SJCRH30 (cell line): ENCODE results near the gene PKD2. TPM values are rescaled to one million over a fixed set of nuclear protein-coding genes. Genes with fewer than 3 reads are reported as not detected.
"Not testable (repeated sequence)": the region's sequence is repeated elsewhere in the genome, so short reads cannot be mapped to it uniquely, and the experiment has no call there.

Source experiments
- DNase-seq, 2 experiments: peaks; one replicate each; pipeline ENCODE4 v3.0.0-alpha.2; 2015 to 2020
- H3K27ac ChIP-seq: fragments of 250-450 bp; sonication (Bioruptor Pico); 2 replicates; pipeline ENCODE4 v1.5.1; 2020; ENCODE audit warnings: mild to moderate bottlenecking, moderate library complexity
- H3K27me3 ChIP-seq: fragments of 250-450 bp; sonication (Bioruptor Pico); 2 replicates; pipeline ENCODE4 v1.5.1; 2020; ENCODE audit warnings: mild to moderate bottlenecking, moderate library complexity
- H3K36me3 ChIP-seq: fragments of 250-450 bp; sonication (Bioruptor Pico); 2 replicates; pipeline ENCODE4 v1.5.1; 2020; ENCODE audit warnings: mild to moderate bottlenecking, moderate library complexity
- H3K4me1 ChIP-seq: fragments of 250-450 bp; sonication (Bioruptor Pico); 2 replicates; pipeline ENCODE4 v1.5.1; 2020; ENCODE audit warnings: mild to moderate bottlenecking, moderate library complexity
- H3K4me3 ChIP-seq: fragments of 250-450 bp; sonication (Bioruptor Pico); 2 replicates; pipeline ENCODE4 v1.5.1; 2020; ENCODE audit warnings: mild to moderate bottlenecking, moderate library complexity
- H3K9me3 ChIP-seq: fragments of 250-450 bp; sonication (Bioruptor Pico); replicated peaks from 2 replicates; pipeline ENCODE4 v1.5.1; 2020; ENCODE audit warnings: mild to moderate bottlenecking, moderate library complexity
- total RNA-seq: library from RNA; depleted of rRNA; stranded (reverse); fragments of >200 nt; shearing (Covaris generic); gene quantifications from 2 replicates; pipeline ENCODE4 v1.2.3, GENCODE V29; 2014

The PKD2 gene
- total RNA-seq, 1 experiment from 2014 or later: 34.2 TPM

- Histone ChIP-seq H3K36me3 (peaks cover 69% of the 10 kb centered on the region), H3K4me1 (peaks cover 30% of the 10 kb centered on the region), H3K9me3 (peaks cover 19% of the 10 kb centered on the region)
- DNase-seq, H3K27me3 ChIP-seq, H3K4me3 ChIP-seq, H3K27ac ChIP-seq: not testable (repeated sequence)
Observed at GRCh38 chr4:88025868-88026661, 18.6 kb downstream of the PKD2 start.

GRCh38 chr4:88027611-88028608, 20.5 kb downstream of the PKD2 start:
- DNase-seq: peak; percentile 77 to 95
- Histone ChIP-seq H3K4me3 (peak overlapping the region; percentile 3), H3K9me3 (peaks cover 19% of the 10 kb centered on the region), H3K36me3 (peaks cover 60% of the 10 kb centered on the region), H3K4me1 (peaks cover 30% of the 10 kb centered on the region), H3K27me3 (no peaks in the 10 kb centered on the region), H3K27ac (peak overlapping the region; percentile 95)

GRCh38 chr4:88028946-88029345, 21.5 kb downstream of the PKD2 start:
- no peaks in the 10 kb centered on the region for H3K27me3 ChIP-seq
- no peak overlapping the region for H3K4me3 ChIP-seq
- H3K9me3 ChIP-seq: peaks cover 19% of the 10 kb centered on the region
- H3K27ac ChIP-seq: peak overlapping the region; percentile 95
- DNase-seq: peak in 1 of 2 experiments; percentile 31
- peaks cover 54% of the 10 kb centered on the region for H3K36me3 ChIP-seq
- peaks cover 30% of the 10 kb centered on the region for H3K4me1 ChIP-seq

GRCh38 chr4:88029556-88029955, 22.1 kb downstream of the PKD2 start:
- H3K27me3 ChIP-seq: no peaks in the 10 kb centered on the region
- no peak overlapping the region for H3K4me3 ChIP-seq
- DNase-seq: no peak
- peaks cover 52% of the 10 kb centered on the region for H3K36me3 ChIP-seq
- peak overlapping the region; percentile 95 for H3K27ac ChIP-seq
- H3K4me1 ChIP-seq: peaks cover 30% of the 10 kb centered on the region
- peaks cover 19% of the 10 kb centered on the region for H3K9me3 ChIP-seq

- H3K27ac ChIP-seq: no peak overlapping the region
- H3K36me3 ChIP-seq: peaks cover 50% of the 10 kb centered on the region
- peaks cover 13% of the 10 kb centered on the region for H3K9me3 ChIP-seq
- no peak for DNase-seq
- H3K27me3 ChIP-seq: no peaks in the 10 kb centered on the region
- H3K4me1 ChIP-seq: peaks cover 30% of the 10 kb centered on the region
- H3K4me3 ChIP-seq: no peak overlapping the region
Observed at GRCh38 chr4:88030565-88031310, 23.3 kb downstream of the PKD2 start.

- H3K36me3 ChIP-seq: peaks cover 61% of the 10 kb centered on the region
Observed at GRCh38 chr4:88033309-88033708, 25.9 kb downstream of the PKD2 start.

GRCh38 chr4:88035292-88035691, 27.9 kb downstream of the PKD2 start:
- Histone ChIP-seq H3K9me3 (no peaks in the 10 kb centered on the region), H3K36me3 (peaks cover 71% of the 10 kb centered on the region), H3K27me3 (no peaks in the 10 kb centered on the region), H3K4me3 (no peak overlapping the region), H3K4me1 (no peaks in the 10 kb centered on the region), H3K27ac (no peak overlapping the region)
- DNase-seq: no peak

More at GRCh38 chr4:88033309-88033708, 25.9 kb downstream of the PKD2 start:
- Histone ChIP-seq H3K9me3 (no peaks in the 10 kb centered on the region), H3K4me1 (peaks cover 13% of the 10 kb centered on the region), H3K27ac (no peak overlapping the region), H3K27me3 (no peaks in the 10 kb centered on the region), H3K4me3 (no peak overlapping the region)
- peak; percentile 52 to 83 for DNase-seq

- Histone ChIP-seq H3K4me3 (no peak overlapping the region), H3K27ac (no peak overlapping the region), H3K4me1 (peaks cover 2% of the 10 kb centered on the region), H3K36me3 (peaks cover 77% of the 10 kb centered on the region), H3K9me3 (no peaks in the 10 kb centered on the region), H3K27me3 (no peaks in the 10 kb centered on the region)
- DNase-seq: no peak
Observed at GRCh38 chr4:88037447-88037846, 30.0 kb downstream of the PKD2 start.

GRCh38 chr4:88037936-88038335, 30.5 kb downstream of the PKD2 start:
- no peak overlapping the region for H3K4me3 ChIP-seq
- peaks cover 76% of the 10 kb centered on the region for H3K36me3 ChIP-seq
- peaks cover 6% of the 10 kb centered on the region for H3K4me1 ChIP-seq
- no peaks in the 10 kb centered on the region for H3K9me3 ChIP-seq
- no peaks in the 10 kb centered on the region for H3K27me3 ChIP-seq
- no peak overlapping the region for H3K27ac ChIP-seq
- no peak for DNase-seq

- DNase-seq: no peak
- H3K27ac ChIP-seq: no peak overlapping the region
- H3K4me1 ChIP-seq: peaks cover 12% of the 10 kb centered on the region
- H3K27me3 ChIP-seq: no peaks in the 10 kb centered on the region
- H3K36me3 ChIP-seq: peaks cover 92% of the 10 kb centered on the region
- H3K9me3 ChIP-seq: no peaks in the 10 kb centered on the region
- H3K4me3 ChIP-seq: no peak overlapping the region
Observed at GRCh38 chr4:88040707-88041106, 33.3 kb downstream of the PKD2 start.

- Histone ChIP-seq H3K4me3 (no peak overlapping the region), H3K27ac (no peak overlapping the region), H3K9me3 (no peaks in the 10 kb centered on the region), H3K27me3 (no peaks in the 10 kb centered on the region), H3K36me3 (peaks cover 85% of the 10 kb centered on the region), H3K4me1 (peaks cover 12% of the 10 kb centered on the region)
- DNase-seq: no peak
Observed at GRCh38 chr4:88041626-88042025, 34.2 kb downstream of the PKD2 start.

GRCh38 chr4:88043001-88043400, 35.6 kb downstream of the PKD2 start:
- Histone ChIP-seq H3K27ac (no peak overlapping the region), H3K4me1 (peaks cover 12% of the 10 kb centered on the region), H3K27me3 (no peaks in the 10 kb centered on the region), H3K9me3 (no peaks in the 10 kb centered on the region), H3K4me3 (no peak overlapping the region), H3K36me3 (peaks cover 81% of the 10 kb centered on the region)
- DNase-seq: peak; percentile 45 to 60

GRCh38 chr4:88043586-88044340, 36.3 kb downstream of the PKD2 start:
- no peaks in the 10 kb centered on the region for H3K9me3 ChIP-seq
- no peak for DNase-seq
- no peaks in the 10 kb centered on the region for H3K27me3 ChIP-seq
- H3K27ac ChIP-seq: no peak overlapping the region
- H3K4me3 ChIP-seq: no peak overlapping the region
- peaks cover 12% of the 10 kb centered on the region for H3K4me1 ChIP-seq
- H3K36me3 ChIP-seq: peaks cover 81% of the 10 kb centered on the region

- Histone ChIP-seq H3K27ac (no peak overlapping the region), H3K4me1 (peaks cover 12% of the 10 kb centered on the region), H3K36me3 (peaks cover 78% of the 10 kb centered on the region), H3K4me3 (no peak overlapping the region), H3K9me3 (no peaks in the 10 kb centered on the region), H3K27me3 (no peaks in the 10 kb centered on the region)
- DNase-seq: no peak
Observed at GRCh38 chr4:88045021-88045420, 37.6 kb downstream of the PKD2 start.
